HG03521 (cell line): ENCODE data around the gene GNPNAT1.

Source experiments
- ATAC-seq: cut with Tn5 transposase; IDR thresholded peaks from one replicate; pipeline ENCODE4 v1.9.1; 2021; ENCODE audit warnings: mild to moderate bottlenecking, moderate library complexity; ENCODE audit not compliant: unreplicated experiment

GNPNAT1 gene

GRCh38 chr14:52791223-52792096, at the start of gene GNPNAT1:
Gene GNPNAT1, minus strand, starts transcription at chr14:52791607. Its CDS starts 6,957 bp downstream, at chr14:52784650.
- ATAC-seq, result peak; percentile 91

DNA sequence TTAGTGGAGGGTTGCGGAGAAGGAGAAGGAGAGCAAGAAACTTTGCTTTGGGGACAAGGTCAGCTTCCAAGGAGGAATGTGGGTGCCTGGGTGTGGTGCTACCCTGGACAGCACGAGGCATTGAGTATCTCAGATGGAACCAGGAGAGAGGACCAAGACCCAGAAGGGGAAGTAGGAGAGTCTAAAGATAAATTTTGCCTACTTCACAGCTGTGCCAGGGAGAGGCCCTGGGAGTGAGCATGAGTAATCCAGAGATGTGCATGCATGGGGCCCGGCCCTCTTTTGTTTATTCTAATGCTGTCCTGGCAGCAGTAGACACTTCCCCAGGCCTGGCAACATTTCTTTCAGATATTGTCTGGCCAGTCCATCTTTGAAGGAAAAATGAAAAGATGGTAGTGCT, 49.5 kb upstream of the GNPNAT1 start:
- no peak for ATAC-seq

- no peak for ATAC-seq
These were observed 46.0 kb upstream of the GNPNAT1 start for GRCh38 chr14:52837451-52837850.

DNA sequence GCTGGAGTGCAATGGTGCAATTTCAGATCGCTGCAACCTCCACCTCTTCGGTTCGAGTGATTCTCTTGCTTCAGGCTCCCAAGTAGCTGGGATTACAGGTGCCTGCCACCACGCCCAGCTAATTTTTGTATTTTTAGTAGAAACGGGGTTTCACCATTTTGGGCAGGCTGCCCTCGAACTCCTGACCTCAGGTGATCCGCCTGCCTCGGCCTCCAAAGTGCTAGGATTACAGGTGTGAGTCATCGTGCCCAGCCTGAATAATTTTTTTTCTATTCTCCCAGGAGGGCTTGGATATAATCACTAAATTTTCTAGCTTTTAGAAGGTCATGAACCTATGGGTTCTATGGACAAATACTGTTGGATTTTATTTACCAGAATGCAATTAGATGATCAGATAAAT, 44.7 kb upstream of the GNPNAT1 start:
- ATAC-seq, result no peak

DNA sequence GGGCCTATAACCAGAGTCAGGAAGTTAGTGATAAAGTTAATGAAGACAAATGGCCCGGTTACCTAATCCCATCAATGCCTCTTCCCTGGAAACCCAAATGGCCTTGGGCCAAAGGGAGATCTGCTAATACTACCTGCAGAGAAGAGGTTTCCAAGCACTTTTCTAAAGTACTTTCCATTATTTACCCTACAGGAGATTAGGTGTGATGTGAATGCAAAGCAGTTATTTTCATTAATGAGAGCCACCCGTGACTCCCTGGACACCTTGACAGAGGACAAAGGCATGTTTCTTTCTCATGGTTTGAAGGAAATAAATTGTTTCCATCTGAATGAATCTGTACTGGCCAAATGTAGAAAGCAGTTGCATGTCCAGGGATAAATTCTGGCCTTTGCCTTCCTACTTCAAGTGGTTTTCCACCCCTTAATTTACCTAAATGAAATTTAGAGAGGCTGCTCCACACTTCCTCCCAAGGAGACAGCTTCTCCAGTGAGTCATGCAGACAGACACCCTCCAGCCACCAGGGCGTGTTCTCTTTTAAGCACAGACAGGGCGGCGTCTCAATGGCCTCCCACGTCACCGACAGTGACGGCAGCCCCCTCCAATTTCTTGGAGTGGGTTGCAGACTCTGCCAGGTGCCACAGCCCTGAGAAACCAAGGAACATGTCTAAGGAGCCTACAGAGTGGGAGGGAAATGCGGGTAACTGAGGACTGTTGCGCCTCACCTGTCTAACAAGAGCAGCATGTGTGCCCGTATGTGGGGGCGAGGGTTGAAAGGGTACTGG, 43.9 kb upstream of the GNPNAT1 start:
- ATAC-seq, result no peak

GRCh38 chr14:52834440-52834842, 43.0 kb upstream of the GNPNAT1 start:
- no peak for ATAC-seq

DNA sequence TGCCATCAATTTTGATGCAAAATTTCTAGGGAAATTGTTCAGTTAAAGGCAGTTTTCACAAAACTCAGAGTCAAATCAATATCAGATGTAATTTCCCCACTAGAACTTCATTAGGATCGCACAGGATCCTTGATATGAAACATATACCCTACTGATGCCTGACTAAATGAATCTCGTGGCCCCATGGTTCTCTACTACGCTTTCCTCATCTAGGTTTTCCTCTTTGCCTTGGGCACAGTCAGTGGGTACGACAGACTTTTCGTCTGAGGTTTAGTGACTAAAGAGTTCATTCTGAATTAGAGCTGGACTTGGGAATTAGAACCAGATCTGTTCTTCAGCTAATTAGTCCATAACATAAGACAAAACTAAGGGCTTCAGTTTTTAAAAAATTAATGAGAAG, 42.5 kb upstream of the GNPNAT1 start:
- no peak for ATAC-seq

GRCh38 chr14:52829527-52830185, 38.2 kb upstream of the GNPNAT1 start:
- no peak for ATAC-seq

DNA sequence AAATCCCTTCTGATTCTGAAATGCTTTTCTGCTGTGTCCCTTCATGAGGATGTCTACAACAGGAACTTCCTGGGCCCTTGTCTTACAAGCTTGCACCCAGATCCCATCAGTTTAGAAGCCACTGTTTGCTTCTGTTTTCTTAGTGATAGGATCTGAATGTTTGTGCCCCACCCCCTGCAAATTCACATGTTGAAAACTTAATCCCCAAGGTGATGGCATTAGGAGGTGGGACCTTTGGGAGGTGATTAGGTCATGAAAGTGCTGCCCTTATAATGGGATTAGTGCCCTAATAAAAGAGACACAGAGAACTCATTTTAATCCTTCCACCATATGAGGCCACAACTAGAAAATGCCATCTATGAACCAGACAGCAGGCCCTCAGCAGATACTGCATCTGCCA, 36.0 kb upstream of the GNPNAT1 start:
- no peak for ATAC-seq

- ATAC-seq, result no peak
These were observed 33.7 kb upstream of the GNPNAT1 start for GRCh38 chr14:52825085-52825484.

DNA sequence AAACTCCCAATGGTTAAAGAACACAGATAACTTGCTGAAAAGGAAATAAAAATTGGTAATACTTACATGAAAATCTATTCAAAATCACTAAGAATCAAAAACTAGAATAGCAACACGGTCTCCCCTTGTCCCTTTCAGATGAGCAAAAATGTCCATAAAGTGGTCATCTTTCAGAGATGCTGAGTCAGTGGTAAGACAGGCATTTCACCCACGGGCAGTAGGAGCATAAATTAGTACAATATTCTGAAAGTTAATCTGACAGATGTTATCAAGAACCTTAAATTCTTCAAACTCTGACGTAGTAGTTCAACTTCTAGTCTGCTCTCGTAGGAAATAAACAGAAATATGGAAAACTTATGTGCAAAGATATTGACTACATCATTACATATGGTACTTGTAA, 33.1 kb upstream of the GNPNAT1 start:
- no peak for ATAC-seq

GRCh38 chr14:52821805-52822250, 30.4 kb upstream of the GNPNAT1 start:
- ATAC-seq, result no peak

DNA sequence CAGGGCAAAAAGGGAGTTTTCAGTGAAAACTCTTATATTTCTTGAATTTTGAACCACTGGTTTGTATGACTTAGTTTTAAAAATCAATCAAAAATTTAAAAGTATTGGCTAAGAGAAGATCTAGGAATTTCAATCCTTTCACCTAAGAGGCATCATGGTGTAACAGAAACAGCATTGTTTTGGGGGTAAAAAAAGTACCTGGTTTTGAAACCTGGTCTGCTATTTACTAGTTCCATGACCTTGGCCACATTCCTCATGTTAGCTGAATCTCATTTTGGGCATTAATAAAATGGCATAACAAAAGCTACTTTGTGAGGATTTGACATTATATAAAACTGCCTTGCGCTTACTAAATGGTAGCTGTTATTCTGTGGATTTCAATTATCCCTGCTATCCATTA, 16.7 kb upstream of the GNPNAT1 start:
- ATAC-seq, result no peak

GRCh38 chr14:52806115-52806514, 14.7 kb upstream of the GNPNAT1 start:
- ATAC-seq, result no peak

GRCh38 chr14:52802597-52802996, 11.2 kb upstream of the GNPNAT1 start:
- ATAC-seq, result no peak

DNA sequence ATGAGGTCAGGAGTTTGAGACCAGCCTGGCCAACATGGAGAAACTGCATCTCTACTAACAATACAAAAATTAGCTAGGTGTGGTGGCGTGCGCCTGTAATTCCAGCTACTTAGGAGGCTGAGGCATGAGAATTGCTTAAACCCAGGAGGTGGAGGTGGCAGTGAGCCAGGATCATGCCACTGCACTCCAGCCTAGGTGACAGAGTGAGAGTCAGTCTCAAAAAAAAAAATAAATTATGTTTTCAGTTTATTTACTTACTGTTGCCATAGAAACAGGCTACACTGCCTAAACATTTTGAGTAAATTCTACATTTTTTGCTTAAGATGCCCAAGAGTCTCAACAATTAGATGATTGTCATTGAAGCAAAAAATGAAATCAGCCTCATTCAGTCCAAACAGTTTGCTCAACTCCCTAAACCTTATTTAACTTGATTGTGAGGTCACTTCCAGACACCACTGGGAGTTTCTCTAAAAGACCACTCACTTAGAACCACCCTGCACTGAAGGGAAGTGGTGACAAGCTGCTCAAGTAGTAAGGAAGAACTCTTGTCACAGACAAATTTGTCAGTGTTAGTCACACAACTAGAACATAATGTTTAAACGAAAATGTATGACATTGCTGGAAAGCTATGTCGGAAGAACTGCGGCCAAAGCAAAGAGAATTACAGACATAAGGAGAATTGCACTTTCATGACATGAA, 9.8 kb upstream of the GNPNAT1 start:
- ATAC-seq, result no peak

GRCh38 chr14:52798826-52799225, 7.4 kb upstream of the GNPNAT1 start:
- no peak for ATAC-seq

- ATAC-seq, result no peak
These were observed 6.2 kb upstream of the GNPNAT1 start for GRCh38 chr14:52797653-52798052.

DNA sequence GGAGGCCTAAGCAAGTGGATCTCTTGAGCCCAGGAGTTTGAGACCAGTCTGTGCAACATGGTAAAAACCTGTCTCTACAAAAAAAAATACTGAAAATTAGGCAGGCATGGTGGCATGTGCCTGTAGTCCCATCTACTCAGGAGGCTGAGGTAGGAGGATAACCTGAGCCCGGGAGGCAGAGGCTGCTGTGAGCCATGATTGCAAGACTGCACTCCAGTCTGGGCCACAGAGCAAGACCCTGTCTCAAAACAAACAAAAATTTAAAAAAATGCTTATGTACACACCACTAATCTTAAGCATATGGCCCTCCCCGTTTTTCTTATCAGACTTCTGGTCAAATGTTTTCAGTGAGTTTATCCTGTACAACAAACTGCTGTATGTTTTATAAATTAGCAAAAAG, 1.7 kb upstream of the GNPNAT1 start:
- no peak for ATAC-seq

DNA sequence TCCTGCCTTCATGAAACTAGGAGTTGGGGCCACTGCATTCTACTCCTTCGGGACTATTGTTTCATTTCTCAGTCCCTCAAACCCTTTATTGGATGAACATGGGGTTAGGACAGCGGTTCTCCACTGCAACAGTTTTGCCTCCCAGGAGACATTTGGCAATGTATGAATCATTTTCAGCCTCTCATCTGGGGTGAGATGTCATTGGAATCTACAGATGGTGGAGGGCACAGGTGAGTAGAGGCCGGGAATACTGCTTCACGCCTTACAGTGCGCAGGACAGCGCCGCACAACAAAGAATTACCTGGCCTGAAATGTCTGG, 649 bp upstream of the GNPNAT1 start:
- no peak for ATAC-seq

- peak; percentile 10 for ATAC-seq
These were observed 618 bp downstream of the GNPNAT1 start for GRCh38 chr14:52790756-52791222.
